K562 (cell line): Measurements from ENCODE around the gene UGT2B15. TPM values are rescaled to one million over a fixed set of nuclear protein-coding genes. Genes with fewer than 3 reads are reported as not detected.

Experiments used
- ATAC-seq: fragments of 200-7000 bp; cut with Tn5 transposase; 3 replicates; pipeline ENCODE4 v1.9.1; 2020; ENCODE audit warnings: moderate library complexity
- BruUV-seq: library from RNA; stranded (reverse); fragments of 400-500 nt; replicated peaks from 2 replicates; lab custom pipeline; 2021; lab: Mats Ljungman, UMichigan
- CTCF ChIA-PET: fragments of 300-600 bp; formaldehyde crosslinking; extraction: SDS; loops from one replicate; lab custom pipeline; 2021; ENCODE audit warnings: low intra/inter-chr PET ratio; lab: Yijun Ruan, JAX
- POLR2A ChIA-PET: fragments of 300-600, 350-650 bp; sonication (Branson Sonifier 250); formaldehyde crosslinking; extraction: SDS; loops from one replicate; lab custom pipeline; 2021; ENCODE audit warnings: antibody characterized with exemption, inconsistent platforms; lab: Yijun Ruan, JAX
- DNase-seq, 4 experiments: peaks; one replicate each; pipeline versions ENCODE4 v3.0.0 to v3.0.0-alpha.2; 2011 to 2018; ENCODE audit warnings: low spot score in 3 of 4, mixed read lengths in 3 of 4; ENCODE audit errors: extremely low read depth in 1 of 4
- FAIRE-seq: peaks from 2 replicates; lab custom pipeline; 2011; peaks lifted over from hg19 to GRCh38; lab: Jason Lieb, UNC
- H2AFZ ChIP-seq: 2 replicates; pipeline ENCODE4 v1.6.0; 2011; ENCODE audit warnings: low read depth, low read length, control low read depth, inconsistent platforms
- H3K27ac ChIP-seq: fragments of 200-600 bp; 3 replicates; pipeline ENCODE4 v1.8.0; 2011; ENCODE audit warnings: low read depth, mild to moderate bottlenecking, control low read depth, inconsistent platforms, low read length, moderate library complexity, mixed read lengths; ENCODE audit errors: extremely low read depth
- H3K27me3 ChIP-seq, 2 experiments: fragments of 300-600 bp in 1 of 2; 2 replicates in 1 of 2; 3 replicates in 1 of 2; pipeline versions ENCODE4 v1.6.0 to v1.8.0; 2011; ENCODE audit warnings: inconsistent platforms in 2 of 2, low read length in 2 of 2, mild to moderate bottlenecking in 1 of 2, mixed read lengths in 1 of 2, moderate library complexity in 1 of 2; ENCODE audit not compliant: control insufficient read depth in 2 of 2, insufficient read depth in 2 of 2
- H3K36me3 ChIP-seq: fragments of 300-600 bp; 3 replicates; pipeline ENCODE4 v1.8.0; 2011; ENCODE audit warnings: mild to moderate bottlenecking, low read length, inconsistent platforms; ENCODE audit not compliant: control insufficient read depth, insufficient read depth
- H3K4me1 ChIP-seq, 2 experiments: fragments of 200-600 bp in 1 of 2; replicated peaks in 1 of 2; 2 replicates in 1 of 2; 3 replicates in 1 of 2; pipeline versions ENCODE4 v1.5.1 to v1.8.0; 2011; ENCODE audit warnings: inconsistent platforms in 2 of 2, low read length in 2 of 2, mild to moderate bottlenecking in 1 of 2, mixed read lengths in 1 of 2, moderate library complexity in 1 of 2; ENCODE audit not compliant: control insufficient read depth in 2 of 2, insufficient read depth in 2 of 2
- H3K4me2 ChIP-seq: 2 replicates; pipeline ENCODE4 v1.6.1; 2011; ENCODE audit warnings: low read length, control low read depth, inconsistent platforms, mixed read lengths; ENCODE audit not compliant: insufficient read depth
- H3K4me3 ChIP-seq: fragments of 200-600 bp; sonication (generic), shearing (Covaris generic); 2 replicates; pipeline ENCODE4 v1.5.1; 2016; ENCODE audit warnings: control low read depth, inconsistent platforms
- H3K79me2 ChIP-seq: fragments of 200-600 bp; 3 replicates; pipeline ENCODE4 v1.8.0; 2011; ENCODE audit warnings: low read length, inconsistent platforms; ENCODE audit not compliant: control insufficient read depth, insufficient read depth
- H3K9ac ChIP-seq, 2 experiments: 2 replicates each; pipeline versions ENCODE4 v1.6.0 to v1.6.1; 2011; ENCODE audit warnings: low read depth in 2 of 2, low read length in 2 of 2, control low read depth in 1 of 2, inconsistent platforms in 1 of 2, mild to moderate bottlenecking in 1 of 2, mixed read lengths in 1 of 2; ENCODE audit not compliant: insufficient read depth in 1 of 2
- H3K9me1 ChIP-seq: one replicate; pipeline ENCODE4 v1.6.0; 2011; ENCODE audit warnings: inconsistent platforms, mild to moderate bottlenecking, low read length, moderate library complexity; ENCODE audit not compliant: control insufficient read depth, insufficient read depth
- H3K9me3 ChIP-seq: replicated peaks from 2 replicates; pipeline ENCODE4 v1.5.1; 2011; ENCODE audit warnings: low read depth, low read length, inconsistent platforms; ENCODE audit not compliant: control insufficient read depth, insufficient read depth
- H4K20me1 ChIP-seq: replicated peaks from 2 replicates; pipeline ENCODE4 v1.6.1; 2011; ENCODE audit warnings: low read length, inconsistent platforms, mixed read lengths; ENCODE audit not compliant: control insufficient read depth, insufficient read depth
- E2F6 ChIP-seq, 2 experiments: IDR thresholded peaks; 2 replicates each; pipeline ENCODE4 v1.6.1; 2011; ENCODE audit warnings: borderline replicate concordance in 1 of 2, control low read depth in 1 of 2, low read depth in 1 of 2, low read length in 1 of 2, mild to moderate bottlenecking in 1 of 2, mixed read lengths in 1 of 2, moderate library complexity in 1 of 2; ENCODE audit not compliant: insufficient read depth in 1 of 2, insufficient read length in 1 of 2, poor library complexity in 1 of 2, severe bottlenecking in 1 of 2; ENCODE audit errors: extremely low read depth in 1 of 2
- ELK3 ChIP-seq: fragments of 450-650 bp; formaldehyde crosslinking; IDR thresholded peaks from 2 replicates; pipeline ENCODE4 v1.4.0; 2020; ENCODE audit warnings: mild to moderate bottlenecking
- GABPA ChIP-seq: fragments of 200-800 bp; sonication (Bioruptor generic); conservative IDR thresholded peaks from 2 replicates; pipeline ENCODE4 v1.6.1; 2016; ENCODE audit warnings: low read depth, missing genetic modification characterization, missing compliant biosample characterization
- IRF2 ChIP-seq: sonication (generic); formaldehyde crosslinking; IDR thresholded peaks from 2 replicates; pipeline ENCODE4 v1.8.1; 2022; ENCODE audit warnings: mild to moderate bottlenecking, missing genetic modification reagents
- MAFG ChIP-seq: fragments of 450-650 bp; conservative IDR thresholded peaks from 2 replicates; pipeline ENCODE4 v1.6.1; 2016; ENCODE audit warnings: missing genetic modification characterization, missing compliant biosample characterization
- MAFK ChIP-seq: IDR thresholded peaks from 2 replicates; pipeline ENCODE4 v1.6.1; 2011; ENCODE audit warnings: low read length, improper control_type of control experiment
- MCM7 ChIP-seq, 2 experiments: fragments of 450-650 bp; IDR thresholded peaks; 2 replicates each; pipeline ENCODE4 v1.6.1; 2016 to 2018
- SMAD3 ChIP-seq: fragments of 450-650 bp; formaldehyde crosslinking; conservative IDR thresholded peaks from 2 replicates; pipeline ENCODE4 v1.4.0; 2020; ENCODE audit warnings: mild to moderate bottlenecking
- ZNF134 ChIP-seq: fragments of 250-450 bp; sonication (Bioruptor Pico); conservative IDR thresholded peaks from 2 replicates; pipeline ENCODE4 v1.4.0; 2020
- ZNF212 ChIP-seq: fragments of 450-650 bp; formaldehyde crosslinking; IDR thresholded peaks from 2 replicates; pipeline ENCODE4 v1.4.0; 2020; ENCODE audit warnings: mild to moderate bottlenecking
- ZNF224 ChIP-seq: sonication (generic); formaldehyde crosslinking; IDR thresholded peaks from 2 replicates; pipeline ENCODE4 v1.8.0; 2022; ENCODE audit warnings: mild to moderate bottlenecking, missing genetic modification reagents
- ZNF282 ChIP-seq: sonication (generic); formaldehyde crosslinking; IDR thresholded peaks from 2 replicates; pipeline ENCODE4 v1.8.1; 2023; ENCODE audit warnings: missing genetic modification reagents
- ZNF316 ChIP-seq: fragments of 450-650 bp; IDR thresholded peaks from 2 replicates; pipeline ENCODE4 v1.6.1; 2016
- ZNF584 ChIP-seq: fragments of 200-800 bp; sonication (Bioruptor generic); IDR thresholded peaks from 2 replicates; pipeline ENCODE4 v1.6.1; 2016; ENCODE audit warnings: low read depth, mild to moderate bottlenecking, missing genetic modification characterization, missing compliant biosample characterization
- WGBS: fragments of 100-300 bp; shearing (Covaris generic); methylation state at CpG from one replicate; pipeline ENCODE4 v1.1.6; 2016; ENCODE audit warnings: low coverage, mixed read lengths; ENCODE audit not compliant: insufficient coverage; ENCODE audit errors: missing lambda C conversion rate; 5-methylcytosine and 5-hydroxymethylcytosine counted together
- in situ Hi-C: fragments of 300-500 bp; cut with MboI; formaldehyde crosslinking; loops from 4 replicates; pipeline ENCODE4 v1.15.0; 2018; ENCODE audit warnings: inconsistent platforms, mixed read lengths
- intact Hi-C: fragments of 100-400 bp; cut with micrococcal nuclease; formaldehyde crosslinking; loops from 2 replicates; pipeline ENCODE4 v1.14.2; 2022
- polyA plus RNA-seq, 8 experiments: library from polyadenylated mRNA; depleted of rRNA in 4 of 8; stranded (reverse) in 5 of 8; unstranded in 3 of 8; fragments of >200 nt; fragmentation: Nextera tagmentation in 2 of 8; fragmentation: Illumina TruSeq in 1 of 8; extraction: Ambion mirVana in 2 of 8; extraction: Trizol in 1 of 8; gene quantifications; 2 replicates each; pipeline versions ENCODE4 v1.2.1 to v1.2.3, GENCODE V29; 2011 to 2014; ENCODE audit warnings: inconsistent platforms in 1 of 8, missing spikeins in 1 of 8
- total RNA-seq, 7 experiments: library from RNA; depleted of rRNA in 6 of 7; stranded (reverse); fragments of >200 nt in 6 of 7; fragmentation: Illumina TruSeq in 2 of 7; extraction: Trizol in 2 of 7; gene quantifications; 2 replicates each; pipeline versions ENCODE4 v1.2.1 to v1.2.3, GENCODE V29; 2011 to 2021; ENCODE audit warnings: low replicate concordance in 1 of 7

The UGT2B15 gene
- total and polyA plus RNA-seq, 9 of the 15 experiments (the other 6 are each of a cell fraction or from before 2014, with no cell fraction given) = 0.06 to 0.16 (median 0.10) TPM; not detected in 6

GRCh38 chr4:68617003-68617698 is 53.3 kb downstream of the UGT2B15 start:
- BruUV-seq = no TSS peak
- Histone ChIP-seq H3K36me3 (no peaks in the 10 kb centered on the region), H3K79me2 (no peaks in the 10 kb centered on the region), H3K27me3 (no peaks in the 10 kb centered on the region), H2AFZ (no peak overlapping the region), H3K9me3 (no peaks in the 10 kb centered on the region), H3K9me1 (no peaks in the 10 kb centered on the region), H3K27ac (no peak overlapping the region), H4K20me1 (no peaks in the 10 kb centered on the region), H3K9ac (no peak overlapping the region), H3K4me2 (no peak overlapping the region), H3K4me1 (no peaks in the 10 kb centered on the region), H3K4me3 (no peak overlapping the region)
- intact Hi-C loops (no loop called here), in situ Hi-C loops (no loop called here)
- CTCF ChIA-PET = no interaction called here
- FAIRE-seq (no peak), DNase-seq (no peak), ATAC-seq (no peak)
- POLR2A ChIA-PET = no interaction called here
- TF ChIP-seq ZNF224 (CRISPR knock-in tag) = no peak
- TF ChIP-seq ZNF212 (CRISPR knock-in tag) = no peak
- TF ChIP-seq GABPA (tag) = no peak

- ATAC-seq (no peak), DNase-seq (no peak), FAIRE-seq (no peak)
- H3K9me1 ChIP-seq = no peaks in the 10 kb centered on the region
- no peaks in the 10 kb centered on the region for H3K9me3 ChIP-seq
- H3K27me3 ChIP-seq = no peaks in the 10 kb centered on the region
- H3K9ac ChIP-seq = no peak overlapping the region
- no peak overlapping the region for H3K4me3 ChIP-seq
- H3K4me1 ChIP-seq = no peaks in the 10 kb centered on the region
- no peaks in the 10 kb centered on the region for H4K20me1 ChIP-seq
- POLR2A ChIA-PET = no interaction called here
- no peak overlapping the region for H3K27ac ChIP-seq
- CTCF ChIA-PET = no interaction called here
- BruUV-seq = no TSS peak
- no peak overlapping the region for H2AFZ ChIP-seq
- H3K4me2 ChIP-seq = no peak overlapping the region
- in situ Hi-C loops = no loop called here
- WGBS = 5% methylated on average over 11 of the region's 11 CpGs
- intact Hi-C loops = no loop called here
- no peaks in the 10 kb centered on the region for H3K36me3 ChIP-seq
- H3K79me2 ChIP-seq = no peaks in the 10 kb centered on the region
- TF ChIP-seq ZNF282 = no peak
- no peak for TF ChIP-seq ZNF584 (CRISPR knock-in tag)
- no peak for TF ChIP-seq IRF2 (CRISPR knock-in tag)
- no peak for TF ChIP-seq SMAD3 (CRISPR knock-in tag)
- TF ChIP-seq MAFG = peak; percentile 62
- no peak for TF ChIP-seq E2F6 (IDR thresholded peaks at IDR 0.05; ENCODE audit: borderline replicate concordance in 1 of 2, extremely low read depth in 1 of 2, insufficient read depth in 1 of 2, insufficient read length in 1 of 2, low read depth in 1 of 2, low read length in 1 of 2, poor library complexity in 1 of 2, severe bottlenecking in 1 of 2)
- TF ChIP-seq MCM7 (IDR thresholded peaks at IDR 0.05) = no peak
- peak; percentile 66 for TF ChIP-seq ZNF316
- 0 out of 2 replicates have a peak, but pooled peaks have one; percentile 10 for TF ChIP-seq MAFK
- TF ChIP-seq ZNF134 (CRISPR knock-in tag) = no peak
- TF ChIP-seq ELK3 = no peak
These were observed 54.6 kb downstream of the UGT2B15 start for GRCh38 chr4:68615699-68616422.
